GM12874 (cell line): ENCODE results near the gene RARB.
A peak's percentile ranks its signal among the peaks of the same experiment; 100 is the strongest.

Source experiments
- CTCF ChIP-seq: IDR thresholded peaks from 2 replicates; pipeline ENCODE4 v1.5.1; 2011; ENCODE audit warnings: low read depth, mild to moderate bottlenecking, control low read depth, low read length, moderate library complexity; ENCODE audit not compliant: insufficient read depth

RARB gene

GRCh38 chr3:25589783-25590258, 161.8 kb downstream of the RARB start:
- no peak for TF ChIP-seq CTCF

- 0 out of 2 replicates have a peak, but pooled peaks have one; percentile 11 for TF ChIP-seq CTCF
Measured at GRCh38 chr3:25592510-25592968, 164.5 kb downstream of the RARB start.

- no peak for TF ChIP-seq CTCF
Measured at GRCh38 chr3:25593001-25593400, 164.9 kb downstream of the RARB start.

GRCh38 chr3:25594007-25594502, 166.0 kb downstream of the RARB start:
- TF ChIP-seq CTCF = peak; percentile 53; the same call in 1 of the 2 replicates

GRCh38 chr3:25597535-25598101, 169.6 kb downstream of the RARB start:
- no peak for TF ChIP-seq CTCF

GRCh38 chr3:25603703-25604102, 175.6 kb downstream of the RARB start:
- no peak for TF ChIP-seq CTCF

GRCh38 chr3:25604107-25604805, 176.2 kb downstream of the RARB start:
- no peak for TF ChIP-seq CTCF
